Bronchial epithelial cell (primary cell): ENCODE results near the gene UCK1. TPM values are rescaled to one million over a fixed set of nuclear protein-coding genes. Genes with fewer than 3 reads are reported as not detected.
A peak's percentile ranks its signal among the peaks of the same experiment; 100 is the strongest.
"Not testable (repeated sequence)": the region's sequence is repeated elsewhere in the genome, so short reads cannot be mapped to it uniquely, and the experiment has no call there.

Experiments used
- DNase-seq: peaks from one replicate; pipeline ENCODE4 v3.0.0-alpha.2; 2010; ENCODE audit warnings: low read depth
- FAIRE-seq: peaks from 2 replicates; lab custom pipeline; 2011; peaks lifted over from hg19 to GRCh38; lab: Jason Lieb, UNC
- H3K27me3 ChIP-seq: 2 replicates; pipeline ENCODE4 v1.5.1; 2011; ENCODE audit warnings: low read length; ENCODE audit not compliant: control insufficient read depth, insufficient read depth
- H3K36me3 ChIP-seq: 2 replicates; pipeline ENCODE4 v1.5.1; 2011; ENCODE audit warnings: low read length; ENCODE audit not compliant: control insufficient read depth, insufficient read depth
- H3K4me3 ChIP-seq: 2 replicates; pipeline ENCODE4 v1.5.1; 2011; ENCODE audit warnings: mild to moderate bottlenecking, low read depth, low read length, control low read depth
- CTCF ChIP-seq: IDR thresholded peaks from 2 replicates; pipeline ENCODE4 v1.5.1; 2011; ENCODE audit warnings: mild to moderate bottlenecking, moderate library complexity, low read length, control low read depth, inconsistent platforms; ENCODE audit not compliant: insufficient read depth, severe bottlenecking
- total RNA-seq: library from RNA; depleted of rRNA; stranded (reverse); fragments of >200 nt; gene quantifications from 2 replicates; pipeline ENCODE4 v1.2.1, GENCODE V29; 2014

The UCK1 gene
- total RNA-seq, 1 donor from 2014 or later: 15.0 TPM

- Histone ChIP-seq H3K4me3 (no peak overlapping the region), H3K27me3 (no peaks in the 10 kb centered on the region), H3K36me3 (no peaks in the 10 kb centered on the region)
- DNase-seq (no peak), FAIRE-seq (no peak)
- no peak for TF ChIP-seq CTCF
Measured at GRCh38 chr9:131554843-131555351, 23.8 kb upstream of the UCK1 start.

DNA sequence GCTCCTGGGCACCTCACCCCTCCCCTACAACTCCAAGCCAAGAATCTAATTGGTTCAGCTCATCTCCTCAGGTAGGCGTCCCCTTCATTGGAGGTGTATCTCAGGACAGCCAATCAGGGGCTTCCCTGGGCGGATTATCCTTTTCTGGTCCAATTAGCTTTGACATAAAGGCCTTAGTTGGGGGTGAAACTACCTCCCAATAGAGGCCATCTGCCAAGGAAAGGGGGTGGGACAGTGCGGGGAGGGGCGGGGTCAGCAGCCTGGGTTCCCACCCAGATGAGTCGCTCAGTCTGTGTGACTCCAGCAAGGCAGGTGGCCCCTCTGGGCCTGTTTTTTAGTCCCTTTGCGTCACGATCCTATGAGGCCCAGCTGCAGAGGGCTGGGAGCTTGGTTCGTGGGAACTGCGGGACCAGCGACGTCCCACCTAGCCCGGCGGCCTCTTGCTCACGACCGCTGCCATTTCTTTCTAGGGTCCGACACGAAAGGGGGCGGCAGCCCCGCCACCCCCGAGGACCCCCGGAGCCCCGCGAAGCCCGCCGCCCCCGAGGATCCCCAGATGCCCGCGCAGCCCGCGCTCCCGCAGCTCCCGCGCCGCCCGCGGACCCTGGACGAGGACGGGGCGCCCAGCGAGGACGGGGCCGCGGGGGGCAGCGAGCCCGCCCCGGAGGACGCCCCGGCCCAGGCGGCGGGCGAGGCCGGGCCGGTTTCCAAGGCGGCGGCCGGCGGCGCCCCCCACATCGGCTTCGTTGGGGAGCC is 23.2 kb upstream of the UCK1 start:
- Histone ChIP-seq H3K27me3 (no peaks in the 10 kb centered on the region), H3K4me3 (no peak overlapping the region), H3K36me3 (no peaks in the 10 kb centered on the region)
- DNase-seq (no peak), FAIRE-seq (no peak)
- no peak for TF ChIP-seq CTCF

- H3K36me3 ChIP-seq: no peaks in the 10 kb centered on the region
- peaks cover 2% of the 10 kb centered on the region for H3K27me3 ChIP-seq
- DNase-seq: no peak
- FAIRE-seq: peak; percentile 93
- no peak overlapping the region for H3K4me3 ChIP-seq
- TF ChIP-seq CTCF: no peak
Measured at GRCh38 chr9:131552030-131552429, 21.0 kb upstream of the UCK1 start.

DNA sequence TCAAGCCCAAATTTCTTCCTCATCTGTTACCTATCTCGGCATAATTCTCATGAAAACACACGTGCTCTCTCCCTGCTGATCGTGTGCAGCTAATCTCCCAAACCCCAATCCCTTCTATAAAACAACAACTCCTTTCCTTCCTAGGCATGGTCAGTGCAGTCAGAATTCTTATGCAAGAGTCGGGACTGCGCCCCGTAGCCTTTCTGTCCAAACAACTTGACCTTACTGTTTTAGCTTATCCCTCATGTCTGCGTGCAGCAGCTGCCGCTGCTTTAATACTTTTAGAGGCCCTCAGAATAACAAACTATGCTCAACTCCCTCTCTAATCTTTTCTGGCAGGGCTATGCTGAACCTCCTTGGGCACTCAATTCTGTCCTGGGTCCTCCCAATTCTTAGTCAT is 19.4 kb upstream of the UCK1 start:
- H3K4me3 ChIP-seq, FAIRE-seq, DNase-seq, H3K36me3 ChIP-seq: not testable (repeated sequence)
- H3K27me3 ChIP-seq: peaks cover 14% of the 10 kb centered on the region

DNA sequence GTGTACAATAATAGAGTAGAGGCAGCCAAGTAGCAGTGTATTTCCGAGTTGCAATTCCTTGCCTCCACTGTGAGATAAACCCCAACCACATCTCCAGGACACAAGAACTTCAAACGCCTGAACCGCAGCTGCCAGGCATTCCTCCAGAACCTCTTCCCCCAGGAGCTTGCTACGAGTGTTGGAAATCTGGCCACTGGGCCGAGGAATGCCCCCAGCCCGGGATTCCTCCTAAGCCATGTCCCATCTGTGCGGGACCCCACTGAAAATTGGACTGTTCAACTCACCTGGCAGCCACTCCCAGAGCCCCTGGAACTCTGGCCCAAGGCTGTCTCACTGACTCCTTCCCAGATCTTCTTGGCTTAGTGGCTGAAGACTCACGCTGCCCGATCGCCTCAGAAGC is 18.1 kb upstream of the UCK1 start:
- FAIRE-seq: not testable (repeated sequence)

GRCh38 chr9:131546336-131547084 is 15.4 kb upstream of the UCK1 start:
- no peak overlapping the region for H3K4me3 ChIP-seq
- FAIRE-seq: no peak

More for the DNA sequence above, 18.1 kb upstream of the UCK1 start:
- H3K4me3 ChIP-seq, H3K36me3 ChIP-seq, DNase-seq: not testable (repeated sequence)
- peaks cover 19% of the 10 kb centered on the region for H3K27me3 ChIP-seq

More at GRCh38 chr9:131546336-131547084, 15.4 kb upstream of the UCK1 start:
- H3K27me3 ChIP-seq: peaks cover 19% of the 10 kb centered on the region
- no peak for TF ChIP-seq CTCF
- no peaks in the 10 kb centered on the region for H3K36me3 ChIP-seq
- no peak for DNase-seq
